K562 (cell line): Measurements from ENCODE around the gene PCDHGA12. TPM values are rescaled to one million over a fixed set of nuclear protein-coding genes. Genes with fewer than 3 reads are reported as not detected.
"Not testable (repeated sequence)": the region's sequence is repeated elsewhere in the genome, so short reads cannot be mapped to it uniquely, and the experiment has no call there.

Source experiments
- ATAC-seq: fragments of 200-7000 bp; cut with Tn5 transposase; 3 replicates; pipeline ENCODE4 v1.9.1; 2020; ENCODE audit warnings: moderate library complexity
- BruUV-seq: library from RNA; stranded (reverse); fragments of 400-500 nt; replicated peaks from 2 replicates; lab custom pipeline; 2021; lab: Mats Ljungman, UMichigan
- CTCF ChIA-PET: fragments of 300-600 bp; formaldehyde crosslinking; extraction: SDS; loops from one replicate; lab custom pipeline; 2021; ENCODE audit warnings: low intra/inter-chr PET ratio; lab: Yijun Ruan, JAX
- POLR2A ChIA-PET: fragments of 300-600, 350-650 bp; sonication (Branson Sonifier 250); formaldehyde crosslinking; extraction: SDS; loops from one replicate; lab custom pipeline; 2021; ENCODE audit warnings: antibody characterized with exemption, inconsistent platforms; lab: Yijun Ruan, JAX
- DNase-seq, 4 experiments: peaks; one replicate each; pipeline versions ENCODE4 v3.0.0 to v3.0.0-alpha.2; 2011 to 2018; ENCODE audit warnings: low spot score in 3 of 4, mixed read lengths in 3 of 4; ENCODE audit errors: extremely low read depth in 1 of 4
- FAIRE-seq: peaks from 2 replicates; lab custom pipeline; 2011; peaks lifted over from hg19 to GRCh38; lab: Jason Lieb, UNC
- H2AFZ ChIP-seq: 2 replicates; pipeline ENCODE4 v1.6.0; 2011; ENCODE audit warnings: low read depth, low read length, control low read depth, inconsistent platforms
- H3K27ac ChIP-seq: fragments of 200-600 bp; 3 replicates; pipeline ENCODE4 v1.8.0; 2011; ENCODE audit warnings: low read depth, mild to moderate bottlenecking, control low read depth, inconsistent platforms, low read length, moderate library complexity, mixed read lengths; ENCODE audit errors: extremely low read depth
- H3K27me3 ChIP-seq, 2 experiments: fragments of 300-600 bp in 1 of 2; 2 replicates in 1 of 2; 3 replicates in 1 of 2; pipeline versions ENCODE4 v1.6.0 to v1.8.0; 2011; ENCODE audit warnings: inconsistent platforms in 2 of 2, low read length in 2 of 2, mild to moderate bottlenecking in 1 of 2, mixed read lengths in 1 of 2, moderate library complexity in 1 of 2; ENCODE audit not compliant: control insufficient read depth in 2 of 2, insufficient read depth in 2 of 2
- H3K36me3 ChIP-seq: fragments of 300-600 bp; 3 replicates; pipeline ENCODE4 v1.8.0; 2011; ENCODE audit warnings: mild to moderate bottlenecking, low read length, inconsistent platforms; ENCODE audit not compliant: control insufficient read depth, insufficient read depth
- H3K4me1 ChIP-seq, 2 experiments: fragments of 200-600 bp in 1 of 2; replicated peaks in 1 of 2; 2 replicates in 1 of 2; 3 replicates in 1 of 2; pipeline versions ENCODE4 v1.5.1 to v1.8.0; 2011; ENCODE audit warnings: inconsistent platforms in 2 of 2, low read length in 2 of 2, mild to moderate bottlenecking in 1 of 2, mixed read lengths in 1 of 2, moderate library complexity in 1 of 2; ENCODE audit not compliant: control insufficient read depth in 2 of 2, insufficient read depth in 2 of 2
- H3K4me2 ChIP-seq: 2 replicates; pipeline ENCODE4 v1.6.1; 2011; ENCODE audit warnings: low read length, control low read depth, inconsistent platforms, mixed read lengths; ENCODE audit not compliant: insufficient read depth
- H3K4me3 ChIP-seq: fragments of 200-600 bp; sonication (generic), shearing (Covaris generic); 2 replicates; pipeline ENCODE4 v1.5.1; 2016; ENCODE audit warnings: control low read depth, inconsistent platforms
- H3K79me2 ChIP-seq: fragments of 200-600 bp; 3 replicates; pipeline ENCODE4 v1.8.0; 2011; ENCODE audit warnings: low read length, inconsistent platforms; ENCODE audit not compliant: control insufficient read depth, insufficient read depth
- H3K9ac ChIP-seq, 2 experiments: 2 replicates each; pipeline versions ENCODE4 v1.6.0 to v1.6.1; 2011; ENCODE audit warnings: low read depth in 2 of 2, low read length in 2 of 2, control low read depth in 1 of 2, inconsistent platforms in 1 of 2, mild to moderate bottlenecking in 1 of 2, mixed read lengths in 1 of 2; ENCODE audit not compliant: insufficient read depth in 1 of 2
- H3K9me1 ChIP-seq: one replicate; pipeline ENCODE4 v1.6.0; 2011; ENCODE audit warnings: inconsistent platforms, mild to moderate bottlenecking, low read length, moderate library complexity; ENCODE audit not compliant: control insufficient read depth, insufficient read depth
- H3K9me3 ChIP-seq: replicated peaks from 2 replicates; pipeline ENCODE4 v1.5.1; 2011; ENCODE audit warnings: low read depth, low read length, inconsistent platforms; ENCODE audit not compliant: control insufficient read depth, insufficient read depth
- H4K20me1 ChIP-seq: replicated peaks from 2 replicates; pipeline ENCODE4 v1.6.1; 2011; ENCODE audit warnings: low read length, inconsistent platforms, mixed read lengths; ENCODE audit not compliant: control insufficient read depth, insufficient read depth
- NRF1 ChIP-seq, 2 experiments: fragments of 450-650 bp; IDR thresholded peaks in 1 of 2; conservative IDR thresholded peaks in 1 of 2; 2 replicates each; pipeline ENCODE4 v1.6.1; 2014; ENCODE audit warnings: mild to moderate bottlenecking in 2 of 2
- RAD21 ChIP-seq, 2 experiments: fragments of 250-450 bp in 1 of 2; fragments of 450-650 bp in 1 of 2; sonication (Bioruptor Pico) in 1 of 2; formaldehyde crosslinking in 1 of 2; IDR thresholded peaks in 1 of 2; conservative IDR thresholded peaks in 1 of 2; 2 replicates each; pipeline versions ENCODE4 v1.4.0 to v1.8.0; 2020 to 2022; ENCODE audit warnings: mild to moderate bottlenecking in 2 of 2, moderate library complexity in 1 of 2
- ZBTB33 ChIP-seq: sonication (generic); formaldehyde crosslinking; IDR thresholded peaks from 2 replicates; pipeline ENCODE4 v1.8.1; 2023; ENCODE audit warnings: mild to moderate bottlenecking, missing genetic modification reagents
- WGBS: fragments of 100-300 bp; shearing (Covaris generic); methylation state at CpG from one replicate; pipeline ENCODE4 v1.1.6; 2016; ENCODE audit warnings: low coverage, mixed read lengths; ENCODE audit not compliant: insufficient coverage; ENCODE audit errors: missing lambda C conversion rate; 5-methylcytosine and 5-hydroxymethylcytosine counted together
- in situ Hi-C: fragments of 300-500 bp; cut with MboI; formaldehyde crosslinking; loops from 4 replicates; pipeline ENCODE4 v1.15.0; 2018; ENCODE audit warnings: inconsistent platforms, mixed read lengths
- intact Hi-C: fragments of 100-400 bp; cut with micrococcal nuclease; formaldehyde crosslinking; loops from 2 replicates; pipeline ENCODE4 v1.14.2; 2022
- polyA plus RNA-seq, 8 experiments: library from polyadenylated mRNA; depleted of rRNA in 4 of 8; stranded (reverse) in 5 of 8; unstranded in 3 of 8; fragments of >200 nt; fragmentation: Nextera tagmentation in 2 of 8; fragmentation: Illumina TruSeq in 1 of 8; extraction: Ambion mirVana in 2 of 8; extraction: Trizol in 1 of 8; gene quantifications; 2 replicates each; pipeline versions ENCODE4 v1.2.1 to v1.2.3, GENCODE V29; 2011 to 2014; ENCODE audit warnings: inconsistent platforms in 1 of 8, missing spikeins in 1 of 8
- total RNA-seq, 7 experiments: library from RNA; depleted of rRNA in 6 of 7; stranded (reverse); fragments of >200 nt in 6 of 7; fragmentation: Illumina TruSeq in 2 of 7; extraction: Trizol in 2 of 7; gene quantifications; 2 replicates each; pipeline versions ENCODE4 v1.2.1 to v1.2.3, GENCODE V29; 2011 to 2021; ENCODE audit warnings: low replicate concordance in 1 of 7
- TF ChIP-seq, protein P1 (sequence below), 3 experiments: IDR thresholded peaks in 2 of 3; conservative IDR thresholded peaks in 1 of 3; 2 replicates each; pipeline ENCODE4 v1.5.1; 2011 to 2012; ENCODE audit warnings: low read length in 3 of 3, mild to moderate bottlenecking in 3 of 3, control low read depth in 2 of 3, improper control_type of control experiment in 1 of 3, inconsistent platforms in 1 of 3, low read depth in 1 of 3, mixed read lengths in 1 of 3, moderate library complexity in 1 of 3; ENCODE audit not compliant: insufficient read depth in 2 of 3

Gene PCDHGA12
- total and polyA plus RNA-seq, 9 of the 15 experiments (the other 6 are each of a cell fraction or from before 2014, with no cell fraction given): 0.03 TPM; not detected in 8

- intact Hi-C loops, BruUV-seq, H4K20me1 ChIP-seq, H2AFZ ChIP-seq, H3K36me3 ChIP-seq, H3K9ac ChIP-seq, H3K9me1 ChIP-seq, H3K79me2 ChIP-seq, H3K9me3 ChIP-seq, in situ Hi-C loops, CTCF ChIA-PET, H3K4me3 ChIP-seq, H3K4me2 ChIP-seq, POLR2A ChIA-PET, H3K27ac ChIP-seq: not testable (repeated sequence)
- ATAC-seq (peak; percentile 81), DNase-seq (peak in 1 of 4 experiments; percentile 12), FAIRE-seq (peak; percentile 66)
- 16% methylated on average over 15 of the region's 40 CpGs for WGBS
- peak in 1 of 2 experiments; percentile 31; a peak in 1 of 4 replicates for TF ChIP-seq RAD21 (CRISPR knock-in tag; conservative IDR thresholded peaks at IDR 0.05 in 1 of 2, IDR thresholded peaks at IDR 0.05 in 1 of 2)
- TF ChIP-seq ZBTB33 (CRISPR knock-in tag): peak; percentile 39; the same call in 1 of the 2 replicates
- TF ChIP-seq, protein P1, sequence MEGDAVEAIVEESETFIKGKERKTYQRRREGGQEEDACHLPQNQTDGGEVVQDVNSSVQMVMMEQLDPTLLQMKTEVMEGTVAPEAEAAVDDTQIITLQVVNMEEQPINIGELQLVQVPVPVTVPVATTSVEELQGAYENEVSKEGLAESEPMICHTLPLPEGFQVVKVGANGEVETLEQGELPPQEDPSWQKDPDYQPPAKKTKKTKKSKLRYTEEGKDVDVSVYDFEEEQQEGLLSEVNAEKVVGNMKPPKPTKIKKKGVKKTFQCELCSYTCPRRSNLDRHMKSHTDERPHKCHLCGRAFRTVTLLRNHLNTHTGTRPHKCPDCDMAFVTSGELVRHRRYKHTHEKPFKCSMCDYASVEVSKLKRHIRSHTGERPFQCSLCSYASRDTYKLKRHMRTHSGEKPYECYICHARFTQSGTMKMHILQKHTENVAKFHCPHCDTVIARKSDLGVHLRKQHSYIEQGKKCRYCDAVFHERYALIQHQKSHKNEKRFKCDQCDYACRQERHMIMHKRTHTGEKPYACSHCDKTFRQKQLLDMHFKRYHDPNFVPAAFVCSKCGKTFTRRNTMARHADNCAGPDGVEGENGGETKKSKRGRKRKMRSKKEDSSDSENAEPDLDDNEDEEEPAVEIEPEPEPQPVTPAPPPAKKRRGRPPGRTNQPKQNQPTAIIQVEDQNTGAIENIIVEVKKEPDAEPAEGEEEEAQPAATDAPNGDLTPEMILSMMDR (IDR thresholded peaks at IDR 0.05 in 2 of 3, conservative IDR thresholded peaks at IDR 0.05 in 1 of 3; ENCODE audit: insufficient read depth in 2 of 3, low read depth in 1 of 3, low read length in 3 of 3): peak; percentile 22 to 47 (median 42); a peak in 2 of 6 replicates
- peak; percentile 78 to 81 for TF ChIP-seq NRF1 (conservative IDR thresholded peaks at IDR 0.05 in 1 of 2, IDR thresholded peaks at IDR 0.05 in 1 of 2)
- Histone ChIP-seq H3K27me3 (peaks cover 6 to 35% of the 10 kb centered on the region in 2 experiments; a peak in 4 of 5 replicates), H3K4me1 (peaks cover 0 to 12% of the 10 kb centered on the region in 2 experiments; a peak in 2 of 5 replicates)
Measured at GRCh38 chr5:141387557-141388311, 42.6 kb upstream of the PCDHGA12 start, which contains the start of gene PCDHGB4. TSS of gene PCDHGB4 (plus strand) at chr5:141387698. CDS start at chr5:141387885, 187 bp downstream.
